Caco-2 (cell line): Measurements from ENCODE around the gene GOLGA6L9. TPM values are rescaled to one million over a fixed set of nuclear protein-coding genes. Genes with fewer than 3 reads are reported as not detected.
"Not testable (repeated sequence)": the region's sequence is repeated elsewhere in the genome, so short reads cannot be mapped to it uniquely, and the experiment has no call there.

Experiments
- BruUV-seq: library from RNA; stranded (reverse); fragments of 400-500 nt; replicated peaks from 2 replicates; lab custom pipeline; 2021; lab: Mats Ljungman, UMichigan
- CTCF ChIA-PET: fragments of 300-600 bp; sonication (Branson Sonifier 250); formaldehyde crosslinking; loops from one replicate; lab custom pipeline; 2022; ENCODE audit warnings: antibody characterized with exemption; lab: Charles Lee
- POLR2A ChIA-PET: fragments of 300-600 bp; sonication (Branson Sonifier 250); formaldehyde crosslinking; loops from one replicate; lab custom pipeline; 2022; ENCODE audit warnings: antibody characterized with exemption; lab: Charles Lee
- DNase-seq, 2 experiments: peaks; one replicate each; pipeline versions ENCODE4 v3.0.0 to v3.0.0-alpha.2; 2020 to 2022
- H3K27me3 ChIP-seq: replicated peaks from 2 replicates; pipeline ENCODE4 v1.6.0; 2011; ENCODE audit warnings: low read length; ENCODE audit not compliant: control insufficient read depth, insufficient read depth
- H3K36me3 ChIP-seq: 2 replicates; pipeline ENCODE4 v1.5.1; 2011; ENCODE audit warnings: low read length; ENCODE audit not compliant: control insufficient read depth, insufficient read depth
- H3K4me1 ChIP-seq: fragments of 250-450 bp; sonication (Bioruptor Pico); 2 replicates; pipeline ENCODE4 v1.5.1; 2020; ENCODE audit warnings: mild to moderate bottlenecking
- H3K4me3 ChIP-seq: 2 replicates; pipeline ENCODE4 v1.5.1; 2011; ENCODE audit warnings: low read depth, mild to moderate bottlenecking, control low read depth, low read length
- H3K9me3 ChIP-seq: fragments of 250-450 bp; sonication (Bioruptor Pico); 2 replicates; pipeline ENCODE4 v1.5.1; 2020; ENCODE audit warnings: mild to moderate bottlenecking, moderate library complexity
- H3K27ac Mint-ChIP-seq: one replicate; pipeline ENCODE4 v1.8.0; 2022; ENCODE audit warnings: mixed read lengths; ENCODE audit not compliant: unreplicated experiment
- H3K27me3 Mint-ChIP-seq: one replicate; pipeline ENCODE4 v1.8.0; 2022; ENCODE audit warnings: mixed read lengths; ENCODE audit not compliant: insufficient read depth, unreplicated experiment
- H3K36me3 Mint-ChIP-seq: one replicate; pipeline ENCODE4 v1.8.0; 2022; ENCODE audit warnings: mild to moderate bottlenecking, mixed read lengths; ENCODE audit not compliant: insufficient read depth, unreplicated experiment
- H3K4me1 Mint-ChIP-seq: one replicate; pipeline ENCODE4 v1.8.0; 2022; ENCODE audit warnings: low read depth, mixed read lengths; ENCODE audit not compliant: unreplicated experiment
- H3K4me3 Mint-ChIP-seq: one replicate; pipeline ENCODE4 v1.8.0; 2022; ENCODE audit warnings: mild to moderate bottlenecking, moderate library complexity, mixed read lengths; ENCODE audit not compliant: unreplicated experiment
- H3K9me3 Mint-ChIP-seq: one replicate; pipeline ENCODE4 v1.8.0; 2022; ENCODE audit warnings: mixed read lengths; ENCODE audit not compliant: unreplicated experiment
- intact Hi-C: fragments of 100-400 bp; cut with micrococcal nuclease; formaldehyde crosslinking; loops from one replicate; pipeline ENCODE4 v1.10.0; 2022; ENCODE audit not compliant: unreplicated experiment
- total RNA-seq: library from RNA; stranded (reverse); gene quantifications from 2 replicates; pipeline ENCODE4 v1.2.3, GENCODE V29; 2022

GOLGA6L9 gene
- total RNA-seq, 1 experiment from 2014 or later: 3.6 TPM

GRCh38 chr15:82420966-82421365 is 8.7 kb upstream of the GOLGA6L9 start:
- CTCF ChIA-PET, H3K36me3 ChIP-seq, POLR2A ChIA-PET, H3K9me3 Mint-ChIP-seq, H3K27me3 Mint-ChIP-seq, H3K4me3 Mint-ChIP-seq, DNase-seq, H3K4me1 Mint-ChIP-seq, H3K9me3 ChIP-seq, H3K27me3 ChIP-seq, H3K4me1 ChIP-seq, H3K4me3 ChIP-seq, H3K36me3 Mint-ChIP-seq, H3K27ac Mint-ChIP-seq, BruUV-seq, intact Hi-C loops: not testable (repeated sequence)

GRCh38 chr15:82427117-82427516 is 2.5 kb upstream of the GOLGA6L9 start:
- H3K4me1 Mint-ChIP-seq, H3K36me3 Mint-ChIP-seq: not testable (repeated sequence)

GRCh38 chr15:82445420-82445819 is 15.8 kb downstream of the GOLGA6L9 start:
- DNase-seq, H3K36me3 Mint-ChIP-seq, H3K27me3 Mint-ChIP-seq, H3K4me1 Mint-ChIP-seq, H3K4me1 ChIP-seq, H3K4me3 ChIP-seq, H3K4me3 Mint-ChIP-seq, BruUV-seq, H3K27me3 ChIP-seq, H3K9me3 ChIP-seq, H3K36me3 ChIP-seq, POLR2A ChIA-PET, H3K9me3 Mint-ChIP-seq, H3K27ac Mint-ChIP-seq, intact Hi-C loops, CTCF ChIA-PET: not testable (repeated sequence)

More at GRCh38 chr15:82427117-82427516, 2.5 kb upstream of the GOLGA6L9 start:
- H3K9me3 ChIP-seq, POLR2A ChIA-PET, H3K27me3 ChIP-seq, CTCF ChIA-PET, intact Hi-C loops, H3K4me3 Mint-ChIP-seq, H3K4me1 ChIP-seq, DNase-seq, H3K9me3 Mint-ChIP-seq, H3K27ac Mint-ChIP-seq, H3K4me3 ChIP-seq, H3K36me3 ChIP-seq, BruUV-seq, H3K27me3 Mint-ChIP-seq: not testable (repeated sequence)

- H3K4me1 ChIP-seq, H3K4me3 Mint-ChIP-seq, H3K4me3 ChIP-seq, H3K27me3 ChIP-seq, DNase-seq, H3K36me3 Mint-ChIP-seq, H3K9me3 ChIP-seq, POLR2A ChIA-PET, H3K36me3 ChIP-seq, H3K27ac Mint-ChIP-seq, H3K4me1 Mint-ChIP-seq, BruUV-seq, CTCF ChIA-PET, H3K27me3 Mint-ChIP-seq, H3K9me3 Mint-ChIP-seq, intact Hi-C loops: not testable (repeated sequence)
These were observed 27.7 kb downstream of the GOLGA6L9 start for GRCh38 chr15:82457336-82457735.

GRCh38 chr15:82465629-82466028 is 36.0 kb downstream of the GOLGA6L9 start:
- BruUV-seq, intact Hi-C loops, CTCF ChIA-PET, H3K27me3 ChIP-seq, H3K4me3 ChIP-seq, H3K4me1 Mint-ChIP-seq, H3K27ac Mint-ChIP-seq, H3K9me3 ChIP-seq, H3K4me1 ChIP-seq, H3K9me3 Mint-ChIP-seq, DNase-seq, H3K4me3 Mint-ChIP-seq, H3K27me3 Mint-ChIP-seq, H3K36me3 Mint-ChIP-seq, POLR2A ChIA-PET, H3K36me3 ChIP-seq: not testable (repeated sequence)
